BJ (cell line): ENCODE measurements around the gene JMJD1C. TPM values are rescaled to one million over a fixed set of nuclear protein-coding genes. Genes with fewer than 3 reads are reported as not detected.

Source experiments
- CTCF ChIA-PET: fragments of 350-600 bp; formaldehyde crosslinking; extraction: SDS; loops from one replicate; lab custom pipeline; 2021; ENCODE audit warnings: antibody characterized with exemption, inconsistent platforms; lab: Yijun Ruan, JAX
- POLR2A ChIA-PET: fragments of 300-600 bp; sonication (Branson Sonifier 250); formaldehyde crosslinking; extraction: SDS; loops from one replicate; lab custom pipeline; 2021; ENCODE audit warnings: antibody characterized with exemption; lab: Charles Lee
- DNase-seq: peaks from one replicate; pipeline ENCODE4 v3.0.0-alpha.2; 2011; ENCODE audit warnings: low read depth
- H3K27me3 ChIP-seq: 2 replicates; pipeline ENCODE4 v1.6.0; 2011; ENCODE audit warnings: low read length; ENCODE audit not compliant: control insufficient read depth, insufficient read depth
- H3K36me3 ChIP-seq: 2 replicates; pipeline ENCODE4 v1.5.1; 2011; ENCODE audit warnings: low read length; ENCODE audit not compliant: control insufficient read depth, insufficient read depth
- H3K4me3 ChIP-seq: 2 replicates; pipeline ENCODE4 v1.5.1; 2011; ENCODE audit warnings: low read depth, mild to moderate bottlenecking, control low read depth, low read length
- CTCF ChIP-seq: IDR thresholded peaks from 2 replicates; pipeline ENCODE4 v1.5.1; 2011; ENCODE audit warnings: low read depth, mild to moderate bottlenecking, control low read depth, inconsistent platforms, low read length, moderate library complexity; ENCODE audit not compliant: insufficient read depth
- polyA plus RNA-seq: library from polyadenylated mRNA; depleted of rRNA; stranded (reverse); fragments of >200 nt; gene quantifications from 2 replicates; pipeline ENCODE4 v1.2.3, GENCODE V29; 2011

JMJD1C gene
- polyA plus RNA-seq, 1 experiment: 14.2 TPM

- POLR2A ChIA-PET: no interaction called here
- no peak for TF ChIP-seq CTCF
- no peaks in the 10 kb centered on the region for H3K27me3 ChIP-seq
- H3K4me3 ChIP-seq: no peak overlapping the region
- CTCF ChIA-PET: interaction anchor here (0.7 to 2.4 kb wide), 2 partner anchors 13 to 506 kb away, joined by 3 to 10 read pairs; no protein-coding TSS in a partner anchor
- DNase-seq: no peak
- H3K36me3 ChIP-seq: peaks cover 4% of the 10 kb centered on the region; the same call in 1 of the 2 replicates
These were observed 251.2 kb downstream of the JMJD1C start for GRCh38 chr10:63214571-63214970.

GRCh38 chr10:63213489-63213888 is 252.3 kb downstream of the JMJD1C start:
- H3K27me3 ChIP-seq: no peaks in the 10 kb centered on the region
- DNase-seq: no peak
- H3K4me3 ChIP-seq: no peak overlapping the region
- TF ChIP-seq CTCF: no peak
- CTCF ChIA-PET: interaction anchor here (0.6 to 2.4 kb wide), 3 partner anchors 416 to 507 kb away, joined by 3 to 10 read pairs (median 3); no protein-coding TSS in a partner anchor
- peaks cover 4% of the 10 kb centered on the region; the same call in 1 of the 2 replicates for H3K36me3 ChIP-seq
- POLR2A ChIA-PET: interaction anchor here (0.6 kb wide), 2 partner anchors 104 to 281 kb away, joined by 3 to 6 read pairs; no protein-coding TSS in a partner anchor

GRCh38 chr10:63210611-63211196 is 255.1 kb downstream of the JMJD1C start:
- H3K4me3 ChIP-seq: no peak overlapping the region
- CTCF ChIA-PET: interaction anchor here (1.4 kb wide), 1 partner anchor 506 kb away, joined by 3 read pairs; no protein-coding TSS in a partner anchor
- no peaks in the 10 kb centered on the region for H3K27me3 ChIP-seq
- DNase-seq: no peak
- POLR2A ChIA-PET: no interaction called here
- no peak for TF ChIP-seq CTCF
- H3K36me3 ChIP-seq: peaks cover 7% of the 10 kb centered on the region; the same call in 1 of the 2 replicates

- ChIA-PET POLR2A (no interaction called here), CTCF (interaction anchor here (1.1 kb wide), 1 partner anchor 8 kb away, joined by 3 read pairs; no protein-coding TSS in a partner anchor)
- Histone ChIP-seq H3K4me3 (no peak overlapping the region), H3K27me3 (no peaks in the 10 kb centered on the region), H3K36me3 (peaks cover 7% of the 10 kb centered on the region; the same call in 1 of the 2 replicates)
- no peak for DNase-seq
- TF ChIP-seq CTCF: no peak
These were observed 256.1 kb downstream of the JMJD1C start for GRCh38 chr10:63209705-63210104.

- CTCF ChIA-PET: interaction anchor here (0.6 to 1.1 kb wide), 2 partner anchors 8 to 46 kb away, joined by 3 read pairs; no protein-coding TSS in a partner anchor
- Histone ChIP-seq H3K27me3 (no peaks in the 10 kb centered on the region), H3K36me3 (peaks cover 7% of the 10 kb centered on the region; the same call in 1 of the 2 replicates), H3K4me3 (no peak overlapping the region)
- no peak for TF ChIP-seq CTCF
- POLR2A ChIA-PET: no interaction called here
- DNase-seq: no peak
These were observed 256.8 kb downstream of the JMJD1C start for GRCh38 chr10:63208986-63209385.
